Heart right ventricle (tissue), 16 donors: ENCODE data around the gene CCDC38. TPM values are rescaled to one million over a fixed set of nuclear protein-coding genes. Genes with fewer than 3 reads are reported as not detected.

ENCODE experiments used
- ATAC-seq, 8 donors: fragments of 200-7000 bp; cut with Tn5 transposase; one replicate each; pipeline ENCODE4 v1.9.1; 2020; ENCODE audit warnings: mild to moderate bottlenecking in 8 of 8, moderate library complexity in 8 of 8, moderate number of reproducible peaks in 1 of 8
- DNase-seq, 2 donors: peaks; one replicate each; pipeline ENCODE4 v3.0.0-alpha.2; 2020
- H3K27ac ChIP-seq, 10 donors: fragments of 200-600 bp; sonication (generic) in 2 of 10; one replicate each; pipeline versions ENCODE4 v1.5.0 to v1.8.0; 2020 to 2022; ENCODE audit warnings: mild to moderate bottlenecking in 3 of 10
- H3K27me3 ChIP-seq, 7 donors: fragments of 200-600 bp; one replicate each; pipeline ENCODE4 v1.8.0; 2021 to 2022; ENCODE audit warnings: mild to moderate bottlenecking in 2 of 7
- H3K36me3 ChIP-seq, 9 donors: fragments of 200-600 bp; sonication (generic) in 1 of 9; one replicate each; pipeline versions ENCODE4 v1.5.0 to v1.8.0; 2020 to 2022; ENCODE audit warnings: mild to moderate bottlenecking in 2 of 9
- H3K4me1 ChIP-seq, 9 donors: fragments of 200-600 bp; sonication (generic) in 1 of 9; one replicate each; pipeline versions ENCODE4 v1.5.0 to v1.8.0; 2020 to 2022; ENCODE audit warnings: mild to moderate bottlenecking in 4 of 9
- H3K4me3 ChIP-seq, 10 donors: fragments of 200-600 bp; sonication (generic) in 2 of 10; one replicate each; pipeline versions ENCODE4 v1.5.0 to v1.8.0; 2020 to 2022; ENCODE audit warnings: mild to moderate bottlenecking in 7 of 10, moderate library complexity in 2 of 10
- H3K9me3 ChIP-seq, 11 donors: fragments of 200-600 bp in 10 of 11; sonication (generic) in 2 of 11; one replicate each; pipeline versions ENCODE4 v1.5.0 to v1.8.0; 2013 to 2022; ENCODE audit warnings: mild to moderate bottlenecking in 2 of 11, control low read depth in 1 of 11, moderate library complexity in 1 of 11
- CTCF ChIP-seq, 9 donors: fragments of 200-600 bp; sonication (generic) in 2 of 9; IDR thresholded peaks; one replicate each; pipeline versions ENCODE4 v1.5.0 to v1.8.0; 2021 to 2022; ENCODE audit warnings: antibody characterized with exemption in 9 of 9, mild to moderate bottlenecking in 5 of 9, moderate library complexity in 1 of 9
- WGBS, 2 donors: extraction: QIAGEN DNeasy Blood & Tissue Kit; methylation state at CpG; one replicate each; pipeline ENCODE4 v1.1.7; 2013; ENCODE audit warnings: inconsistent platforms in 1 of 2; 5-methylcytosine and 5-hydroxymethylcytosine counted together
- intact Hi-C, 10 donors: fragments of 100-400 bp; cut with DNase I; formaldehyde crosslinking; loops; one replicate each; pipeline versions ENCODE4 v1.11.1 to v1.14.2; 2022
- polyA plus RNA-seq, 2 donors: library from polyadenylated mRNA; stranded (reverse); fragments of 200-250 nt; gene quantifications; one replicate each; pipeline ENCODE4 v1.2.3, GENCODE V29; 2013
- total RNA-seq, 10 donors: library from RNA; stranded (reverse); fragmentation: NEBNext Ultra II Directional in 3 of 10; extraction: Animal tissue kit (Norgen Biotek cat#: 25700) in 3 of 10; gene quantifications; one replicate each; pipeline versions ENCODE4 v1.2.1 to v1.2.4, GENCODE V29; 2021 to 2023
- donor health status: Arrhythmogenic right ventricular cardiomyopathy.
- donor health status: ischemic (EF 13 %, LVEDD 7.1; RV severe dilation, severe dysfunction).
- donor health status: healthy with polysubstance abuse.
- donor health status: DM: no; HTN: yes; CAD: no.
- donor health status: DM: no; HTN: no; CAD: no.
- donor health status: ischemic (EF 25% LVEDD 6.9; RV normal size, moderate dysfunction).
- donor health status: ischemic (EF 25% LVEDD 5.7; RV mildly dilated, moderate dysfunction).
- donor health status: healthy.
- donor health status: DM: yes; HTN: yes; CAD: no.
- donor health status: Ischemic cardiomyopathy.
- donor health status: ischemic (EF 35%, LVEDD 5.7; RV mildly dilated, moderate dysfunction).
- donor health status: nonischemic (EF 11% LVEDD 7.7; RV severe dilation, severe dysfunction).
- donor health status: DM: yes; HTN: yes; CAD: no.
- donor health status: PGD.
- donor health status: ischemic (EF 29% LVEDD 5.4; RV normal size, mild dysfunction).
- donor health status: nonischemic (EF 23%, LVEDD 6.1; RV moderate dilation, normal function).

Gene CCDC38
- total and polyA plus RNA-seq, 12 donors = 0.01 to 0.44 (median 0.12) TPM; not detected in 6

- H3K27ac ChIP-seq = no peak overlapping the region
- no peak for ATAC-seq
- WGBS, 2 donors = 91 to 94% methylated on average over 10 of the region's 10 CpGs
- H3K36me3 ChIP-seq = no peaks in the 10 kb centered on the region
- H3K27me3 ChIP-seq = peaks cover 0 to 6% (median 0%) of the 10 kb centered on the region in 7 donors
- intact Hi-C loops = no loop called here
- no peak for DNase-seq
- no peak for TF ChIP-seq CTCF (IDR thresholded peaks at IDR 0.05)
- peaks cover 0 to 14% (median 10%) of the 10 kb centered on the region in 9 donors for H3K4me1 ChIP-seq
- no peaks in the 10 kb centered on the region for H3K9me3 ChIP-seq
- H3K4me3 ChIP-seq = no peak overlapping the region
These were observed 1.8 kb upstream of the CCDC38 start for GRCh38 chr12:95944108-95944704.

GRCh38 chr12:95943330-95943842 is 972 bp upstream of the CCDC38 start, which contains the start of gene AMDHD1:
TSS of gene AMDHD1 (plus strand) at chr12:95943331. CDS start at chr12:95943399, 68 bp downstream.
- peak within 1 kb of the TSS in 9 of 10 donors; percentile 46 to 87 (median 78) for H3K27ac ChIP-seq
- 0 to 1% methylated on average over 38 of the region's 38 CpGs for WGBS, 2 donors
- ATAC-seq (peak; percentile 55 to 91 (median 77)), DNase-seq (peak; percentile 30 to 66)
- TF ChIP-seq CTCF (IDR thresholded peaks at IDR 0.05) = peak in 6 of 9 donors; percentile 22 to 55 (median 39)
- H3K36me3 ChIP-seq = no peaks in the 10 kb centered on the region
- H3K4me3 ChIP-seq = peak within 1 kb of the TSS; percentile 64 to 84 (median 72)
- intact Hi-C loops = no loop called here
- peaks cover 0 to 14% (median 10%) of the 10 kb centered on the region in 9 donors for H3K4me1 ChIP-seq
- no peaks in the 10 kb centered on the region for H3K9me3 ChIP-seq
- peaks cover 0 to 6% (median 0%) of the 10 kb centered on the region in 7 donors for H3K27me3 ChIP-seq

- Histone ChIP-seq H3K4me1 (peaks cover 0 to 14% (median 10%) of the 10 kb centered on the region in 9 donors), H3K4me3 (peak overlapping the region; percentile 64 to 84 (median 72)), H3K27me3 (peaks cover 0 to 6% (median 0%) of the 10 kb centered on the region in 7 donors), H3K36me3 (no peaks in the 10 kb centered on the region), H3K27ac (peak overlapping the region in 9 of 10 donors; percentile 46 to 87 (median 78)), H3K9me3 (no peaks in the 10 kb centered on the region)
- ATAC-seq (no peak), DNase-seq (no peak)
- 16 to 17% methylated on average over 13 of the region's 13 CpGs for WGBS, 2 donors
- intact Hi-C loops = no loop called here
- no peak for TF ChIP-seq CTCF (IDR thresholded peaks at IDR 0.05)
These were observed 302 bp downstream of the CCDC38 start for GRCh38 chr12:95942101-95942523.

GRCh38 chr12:95940514-95940913 is 1.9 kb downstream of the CCDC38 start:
- H3K27me3 ChIP-seq = peaks cover 0 to 6% (median 0%) of the 10 kb centered on the region in 7 donors
- H3K4me1 ChIP-seq = peaks cover 0 to 14% (median 10%) of the 10 kb centered on the region in 9 donors
- no peak overlapping the region for H3K27ac ChIP-seq
- H3K36me3 ChIP-seq = no peaks in the 10 kb centered on the region
- 80 to 85% methylated on average over 6 of the region's 6 CpGs for WGBS, 2 donors
- no peak for ATAC-seq
- DNase-seq = no peak
- H3K4me3 ChIP-seq = no peak overlapping the region
- intact Hi-C loops = loop anchor here in 1 of 10 donors (1.0 kb wide), 1 partner anchor 83 kb away; no protein-coding TSS in a partner anchor
- no peaks in the 10 kb centered on the region for H3K9me3 ChIP-seq
- TF ChIP-seq CTCF (IDR thresholded peaks at IDR 0.05) = no peak
